ENCODE measurements around the gene GOLGA6A. TPM values are rescaled to one million over a fixed set of nuclear protein-coding genes. Genes with fewer than 3 reads are reported as not detected.

GOLGA6A gene
- total RNA-seq, 1 donor from 2014 or later: 0.05 TPM

- DNase-seq (ENCODE audit: low read depth): peak; percentile 48
Observed at GRCh38 chr15:74036271-74037170, 45.8 kb downstream of the GOLGA6A start.

GRCh38 chr15:74035121-74036017 lies 47.0 kb downstream of the GOLGA6A start:
- no peak for DNase-seq (ENCODE audit: low read depth)

GRCh38 chr15:74034206-74034755 lies 48.1 kb downstream of the GOLGA6A start:
- no peak for DNase-seq (ENCODE audit: low read depth)

- DNase-seq (ENCODE audit: low read depth): no peak
Observed at GRCh38 chr15:74032606-74033561, 49.5 kb downstream of the GOLGA6A start.

- no peak for DNase-seq (ENCODE audit: low read depth)
Observed at GRCh38 chr15:74032046-74032445, 50.3 kb downstream of the GOLGA6A start.

GRCh38 chr15:74028646-74029045 lies 53.7 kb downstream of the GOLGA6A start:
- no peak for DNase-seq (ENCODE audit: low read depth)

- no peak for DNase-seq (ENCODE audit: low read depth)
Observed at GRCh38 chr15:74027688-74028087, 54.7 kb downstream of the GOLGA6A start.

- DNase-seq (ENCODE audit: low read depth): no peak
Observed at GRCh38 chr15:74025436-74025835, 56.9 kb downstream of the GOLGA6A start.

- no peak for DNase-seq (ENCODE audit: low read depth)
Observed at GRCh38 chr15:74024687-74025086, 57.7 kb downstream of the GOLGA6A start.

- DNase-seq (ENCODE audit: low read depth): no peak
Observed at GRCh38 chr15:74022706-74023470, 59.5 kb downstream of the GOLGA6A start.

Other genes starting within 250 kb of the GOLGA6A start
- gene TBC1D21, start 209.0 kb downstream of the GOLGA6A start, total RNA-seq: not detected in 2 replicates
- 62.8 and 70.7 TPM in 2 replicates for gene LOXL1, start 156.1 kb downstream of the GOLGA6A start, total RNA-seq
- gene STOML1, start 90.3 kb downstream of the GOLGA6A start, total RNA-seq: 23.2 and 36.5 TPM in 2 replicates
- gene PML, start 87.8 kb downstream of the GOLGA6A start, total RNA-seq: 56.8 and 234 TPM in 2 replicates
- gene ISLR2, start 48.0 kb upstream of the GOLGA6A start, total RNA-seq: not detected in 2 replicates
- 0.30 TPM in 1 of 2 replicates, not detected in the other for gene ISLR, start 91.2 kb upstream of the GOLGA6A start, total RNA-seq
- gene STRA6, start 120.2 kb upstream of the GOLGA6A start, total RNA-seq: 0.45 and 0.69 TPM in 2 replicates
- gene CCDC33, start 153.8 kb upstream of the GOLGA6A start, total RNA-seq: not detected in 2 replicates